Cardiac fibroblast (primary cell): ENCODE measurements around the gene MYO16.

Experiments
- DNase-seq, 2 donors: peaks; one replicate each; pipeline versions ENCODE4 v3.0.0 to v3.0.0-alpha.2; 2010; ENCODE audit warnings: low read depth in 2 of 2
- H3K4me3 ChIP-seq, 2 donors: replicated peaks in 1 of 2; 1 replicate in 1 of 2; 2 replicates in 1 of 2; pipeline ENCODE4 v1.5.1; 2011; ENCODE audit warnings: low read depth in 2 of 2, low read length in 2 of 2, mild to moderate bottlenecking in 2 of 2, moderate library complexity in 1 of 2
- CTCF ChIP-seq: IDR thresholded peaks from one replicate; pipeline ENCODE4 v1.5.1; 2011; ENCODE audit warnings: low read depth, mild to moderate bottlenecking, low read length, inconsistent platforms

Gene MYO16

DNA sequence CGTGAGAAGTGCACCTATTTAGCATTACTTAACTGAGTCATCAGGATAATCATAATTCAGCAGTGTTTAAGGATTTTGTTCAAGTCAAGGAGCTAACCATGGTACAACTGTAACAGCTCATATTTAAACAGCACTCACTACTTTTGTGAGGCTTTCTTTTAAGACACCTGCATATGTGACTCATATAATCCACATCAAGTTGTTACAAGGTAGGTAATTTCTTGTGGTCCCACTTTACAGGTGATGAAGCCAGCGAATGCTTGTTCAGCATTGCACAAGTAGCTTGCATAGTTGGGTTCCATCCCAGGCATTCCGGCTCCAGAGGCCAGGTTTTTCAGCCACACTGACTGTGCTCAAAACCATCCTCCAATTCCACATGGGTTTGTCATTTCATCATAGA is 569.2 kb downstream of the MYO16 start:
- no peak for TF ChIP-seq CTCF
- no peak overlapping the region for H3K4me3 ChIP-seq
- peak in 1 of 2 donors; percentile 31 for DNase-seq

DNA sequence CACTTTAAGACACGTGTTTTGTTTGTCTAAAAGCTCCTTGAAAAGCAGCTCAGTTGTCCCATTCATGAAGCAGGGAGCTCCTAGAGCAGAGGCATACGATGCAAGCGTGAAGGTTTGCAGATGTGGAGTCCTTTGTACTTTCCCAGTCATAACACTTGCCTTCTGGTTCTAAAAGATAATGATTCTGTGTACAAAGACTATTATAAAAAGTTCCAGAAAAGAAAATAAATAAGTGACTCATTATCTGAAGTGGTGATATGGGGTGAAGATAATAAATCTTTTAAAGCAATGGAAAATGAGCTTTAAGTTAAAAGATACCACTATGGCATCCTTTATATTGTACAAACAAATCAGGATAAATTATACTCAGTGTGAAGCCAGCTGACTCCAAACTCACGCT is 569.9 kb downstream of the MYO16 start:
- TF ChIP-seq CTCF = no peak
- no peak overlapping the region for H3K4me3 ChIP-seq
- DNase-seq = no peak

GRCh38 chr13:109200556-109200955 is 571.1 kb downstream of the MYO16 start:
- H3K4me3 ChIP-seq = no peak overlapping the region
- TF ChIP-seq CTCF = no peak
- peak in 1 of 2 donors; percentile 35 for DNase-seq

DNA sequence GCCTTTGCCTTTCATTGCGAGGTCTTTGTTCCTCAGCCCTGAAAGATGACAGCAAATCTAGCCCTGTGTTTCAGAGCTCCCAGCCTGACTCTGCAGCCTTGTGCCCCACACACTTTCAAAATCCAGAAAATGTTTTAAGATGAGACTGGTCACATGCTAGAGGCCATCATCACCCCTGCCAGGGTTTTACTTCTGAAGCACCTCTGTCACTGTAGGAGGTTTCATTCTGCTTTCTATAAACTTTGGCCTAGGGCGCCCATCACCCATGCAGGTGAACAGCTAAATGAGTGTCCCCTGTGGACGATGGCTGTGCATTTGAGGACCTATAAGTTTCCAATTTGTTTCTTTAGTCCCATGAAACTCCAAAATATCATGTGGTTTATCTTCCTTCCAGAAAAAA is 574.2 kb downstream of the MYO16 start:
- no peak overlapping the region for H3K4me3 ChIP-seq
- TF ChIP-seq CTCF = no peak
- DNase-seq = no peak

- TF ChIP-seq CTCF = no peak
- DNase-seq = peak in 1 of 2 donors; percentile 30
- H3K4me3 ChIP-seq = no peak overlapping the region
These were observed 574.8 kb downstream of the MYO16 start for GRCh38 chr13:109204252-109204651.

DNA sequence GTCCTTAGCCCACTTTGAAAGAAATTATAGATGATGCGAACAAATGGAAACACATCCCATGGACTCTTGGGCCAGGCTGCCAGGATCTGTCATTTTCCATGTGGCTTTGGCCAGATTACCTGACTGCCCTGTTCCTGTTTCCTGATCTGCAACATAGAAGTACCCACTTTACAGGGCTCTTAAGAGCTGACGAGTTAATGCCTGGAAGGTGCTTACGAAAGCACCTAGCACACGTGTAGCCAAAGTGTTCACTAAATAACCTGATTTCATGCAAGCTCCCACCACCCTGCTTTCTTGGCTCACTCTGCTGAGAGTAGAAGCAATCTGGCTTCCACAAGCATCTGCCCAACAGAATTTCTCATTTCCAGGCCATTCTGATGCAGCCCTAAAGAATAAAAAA is 575.2 kb downstream of the MYO16 start:
- no peak overlapping the region for H3K4me3 ChIP-seq
- TF ChIP-seq CTCF = no peak
- DNase-seq = no peak

DNA sequence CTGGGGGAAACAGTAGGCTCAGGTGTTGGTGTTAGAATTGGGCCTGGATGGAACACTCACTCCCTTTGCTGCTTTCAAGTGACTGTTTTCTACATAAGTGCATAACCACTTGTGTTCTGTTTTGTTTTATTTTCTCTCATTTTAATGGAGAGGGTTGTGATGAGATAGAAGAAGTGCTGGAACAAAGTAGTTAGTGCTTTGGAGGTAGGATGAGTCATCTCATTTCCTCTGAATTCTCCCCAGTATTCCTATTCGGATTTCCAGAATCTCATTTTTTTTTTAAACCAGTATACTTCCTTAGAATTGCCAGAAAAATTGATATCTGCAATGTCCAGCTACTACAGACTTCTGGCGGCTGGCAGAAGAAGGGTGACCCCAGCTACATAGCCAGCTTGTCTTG is 575.9 kb downstream of the MYO16 start:
- TF ChIP-seq CTCF = no peak
- no peak for DNase-seq
- no peak overlapping the region for H3K4me3 ChIP-seq
